Measurements from ENCODE around the gene ZNF691.
"Not testable (repeated sequence)": the region's sequence is repeated elsewhere in the genome, so short reads cannot be mapped to it uniquely, and the experiment has no call there.

Gene ZNF691, protein sequence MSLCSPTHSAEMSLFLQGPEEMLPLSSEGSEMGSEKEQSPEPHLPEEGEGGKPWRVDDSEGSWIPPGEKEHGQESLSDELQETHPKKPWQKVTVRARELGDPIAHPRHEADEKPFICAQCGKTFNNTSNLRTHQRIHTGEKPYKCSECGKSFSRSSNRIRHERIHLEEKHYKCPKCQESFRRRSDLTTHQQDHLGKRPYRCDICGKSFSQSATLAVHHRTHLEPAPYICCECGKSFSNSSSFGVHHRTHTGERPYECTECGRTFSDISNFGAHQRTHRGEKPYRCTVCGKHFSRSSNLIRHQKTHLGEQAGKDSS

DNA sequence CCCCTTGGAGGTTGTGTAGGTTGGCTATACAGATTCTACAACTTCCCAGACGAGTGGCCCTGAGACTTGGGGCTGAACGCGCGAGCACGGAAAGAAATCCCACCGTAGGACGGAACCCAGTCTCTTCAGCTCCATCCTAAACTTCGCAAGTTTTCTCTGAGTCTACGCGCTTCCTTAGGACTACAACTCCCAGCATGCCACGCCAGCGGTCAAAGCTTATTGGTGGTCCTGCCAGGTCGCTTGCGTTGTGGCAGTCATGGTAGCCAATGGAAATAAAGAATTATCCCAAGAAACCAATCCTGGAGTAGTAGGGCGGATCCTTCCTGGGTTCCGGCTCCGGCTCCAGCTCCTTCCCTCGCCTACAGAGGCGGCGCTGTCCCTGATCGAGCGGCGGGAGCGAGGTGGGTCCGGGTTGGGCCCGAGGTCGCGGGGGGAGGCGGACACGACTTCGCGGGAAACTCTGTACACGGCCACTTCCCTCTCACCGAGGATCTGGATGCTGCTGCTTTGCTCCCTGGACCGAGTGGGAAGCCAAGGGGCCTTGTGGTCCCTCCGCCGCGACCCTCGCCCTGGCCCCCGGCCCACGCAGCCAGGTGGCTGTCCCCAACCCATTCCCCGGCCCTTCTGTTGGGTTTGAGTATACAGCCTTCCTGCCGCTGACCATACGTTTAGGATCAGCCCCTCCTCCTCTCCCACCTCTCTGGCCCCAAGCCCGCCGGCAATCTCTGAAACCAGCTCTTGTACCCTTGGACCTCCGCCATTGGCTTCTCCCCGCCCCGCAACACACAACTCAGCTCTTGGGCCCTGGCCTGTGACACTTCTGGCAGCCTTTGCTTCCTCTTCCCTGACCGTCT, at the start of gene ZNF691:
Gene ZNF691, plus strand, starts transcription at position 357 of the 854 bp plus-strand sequence. CDS start 3,046 bp downstream, outside the sequence.
- DNase-seq (ENCODE audit: low spot score), result peak; percentile 98

DNA sequence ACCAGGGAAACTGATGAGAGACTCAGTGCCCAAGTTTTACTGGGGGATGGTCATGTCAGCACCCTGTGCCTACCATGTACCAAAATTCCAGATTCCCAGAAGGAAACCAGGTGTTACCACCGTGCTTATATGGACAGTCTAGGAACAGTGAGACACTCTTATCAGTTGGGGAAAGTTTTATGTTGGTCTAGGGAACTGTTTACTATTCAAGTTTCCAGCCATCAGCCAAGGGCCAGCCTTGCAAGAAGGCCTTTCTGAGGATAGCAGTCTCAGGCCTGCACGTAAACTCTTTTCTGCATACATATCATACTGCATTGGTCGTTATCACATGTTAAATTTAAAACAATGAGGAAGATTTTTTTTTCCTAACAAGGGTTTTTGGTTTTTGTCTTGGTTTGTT, 49.0 kb upstream of the ZNF691 start:
- no peak for DNase-seq (ENCODE audit: low spot score)

DNA sequence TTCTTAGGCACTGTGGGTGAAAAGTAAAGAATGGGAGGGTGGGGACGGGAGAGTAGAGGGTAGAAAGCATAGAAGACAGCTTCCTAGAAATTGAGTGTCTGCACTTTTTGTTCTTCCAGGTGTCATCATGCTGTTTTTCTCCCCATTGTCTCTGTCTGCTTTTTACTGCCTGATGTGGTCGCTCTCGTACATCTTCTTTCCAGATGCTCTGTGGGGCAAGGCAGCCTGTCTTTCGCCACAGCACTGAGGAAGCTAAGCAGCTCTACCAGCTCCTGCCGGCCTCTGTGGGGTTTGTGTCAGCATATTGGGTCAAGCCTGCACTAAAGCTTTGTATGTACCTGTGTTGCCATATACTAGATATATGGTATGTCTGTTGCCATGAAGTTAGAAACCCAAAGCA, 48.4 kb upstream of the ZNF691 start:
- no peak for DNase-seq (ENCODE audit: low spot score)

DNA sequence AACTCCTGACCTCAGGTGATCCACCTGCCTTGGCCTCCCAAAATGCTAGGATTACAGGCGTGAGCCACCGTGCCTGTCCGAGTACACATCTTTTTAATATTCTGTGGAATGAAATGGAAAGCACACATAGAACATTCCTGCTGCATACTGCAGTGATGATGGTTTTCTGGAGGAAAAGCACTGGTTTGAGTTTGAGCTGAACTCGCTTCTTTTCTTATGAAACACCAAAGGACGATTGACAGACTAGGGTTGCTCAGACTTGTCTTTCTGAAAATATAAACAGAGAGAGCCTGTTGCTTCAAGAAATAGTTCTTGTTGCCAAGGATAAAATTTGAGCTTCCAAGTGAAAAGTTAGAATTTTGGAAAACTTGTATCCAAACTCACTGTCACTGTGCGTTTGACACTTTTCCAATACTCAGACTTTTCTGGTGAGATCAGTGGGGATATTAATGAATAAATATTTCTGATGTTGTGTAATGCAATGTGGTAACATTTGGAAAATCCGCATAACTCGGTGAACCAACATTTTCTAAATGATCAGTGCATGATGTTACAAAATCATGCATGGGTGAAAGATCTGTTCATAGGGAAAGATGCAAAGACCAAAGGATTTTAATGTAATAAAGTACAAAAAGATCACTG, 44.5 kb upstream of the ZNF691 start:
- DNase-seq (ENCODE audit: low spot score), result no peak

DNA sequence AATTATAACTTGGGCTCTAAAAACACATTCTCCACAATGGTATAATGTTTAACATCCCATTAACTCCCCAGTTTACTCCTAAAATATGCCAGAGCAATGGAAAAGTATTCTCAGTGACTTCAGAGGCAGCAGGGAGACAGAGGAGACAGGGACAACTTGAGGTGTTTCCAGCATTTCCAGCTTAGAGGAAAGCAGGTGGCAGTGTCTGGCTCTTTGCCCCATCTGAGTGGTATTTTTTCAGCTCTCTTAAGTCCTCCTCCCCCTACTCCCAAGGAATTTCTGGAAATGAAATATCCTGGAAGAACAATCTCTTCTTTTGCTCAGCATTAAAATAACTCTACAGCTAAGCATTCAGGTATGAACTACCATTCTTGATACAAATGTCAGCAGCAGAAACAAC, 40.2 kb upstream of the ZNF691 start:
- DNase-seq (ENCODE audit: low spot score), result no peak

DNA sequence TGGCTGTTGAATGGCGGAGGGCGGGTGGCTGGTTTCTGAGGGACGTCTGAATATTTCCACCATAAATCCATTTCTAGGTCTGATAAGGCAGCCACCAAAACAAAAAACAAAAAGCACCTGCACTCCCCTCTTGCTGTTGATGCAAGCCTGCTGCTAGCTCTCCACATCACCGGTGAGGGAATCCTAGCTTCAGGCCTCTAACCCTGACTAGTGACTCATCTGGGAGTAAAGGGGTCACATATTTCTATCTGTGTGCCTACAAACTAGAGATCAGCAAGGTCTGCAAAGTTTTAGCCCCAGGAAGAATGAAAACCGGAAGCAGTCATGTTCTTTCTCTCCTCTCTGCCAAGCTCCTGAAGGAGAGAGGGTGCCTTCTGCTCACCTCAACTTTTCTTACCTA, 39.8 kb upstream of the ZNF691 start:
- DNase-seq (ENCODE audit: low spot score), result no peak

DNA sequence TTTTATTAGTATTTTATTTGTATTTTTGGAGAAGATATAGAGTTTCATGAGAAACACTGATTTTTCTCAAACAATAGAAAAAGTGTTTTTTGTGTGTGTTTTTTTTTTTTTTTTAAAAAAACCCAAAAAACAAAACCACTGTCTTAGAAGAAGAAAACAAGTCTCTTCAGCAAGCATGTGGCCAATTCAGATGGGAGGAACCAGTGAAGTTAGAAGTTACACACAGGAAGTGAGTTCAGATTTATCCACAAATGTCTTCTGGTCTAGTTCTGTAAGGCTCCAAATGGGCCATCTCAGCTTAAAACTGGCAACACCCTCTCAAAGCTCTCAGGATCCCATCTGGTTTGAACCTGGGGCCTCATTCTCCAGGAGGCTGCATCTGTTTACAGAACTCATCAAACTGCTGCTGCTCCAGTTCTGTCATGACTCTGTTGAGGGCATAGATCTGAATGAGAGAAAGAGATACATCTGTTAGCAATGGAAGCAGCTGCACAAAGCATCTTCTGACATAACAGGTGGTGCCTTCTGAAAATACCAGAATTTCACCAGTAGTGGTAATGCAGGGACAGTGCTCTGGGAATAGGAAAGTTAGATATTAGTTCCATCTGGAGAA, 39.3 kb upstream of the ZNF691 start:
- DNase-seq (ENCODE audit: low spot score), result no peak

GRCh38 chr1:42814815-42815214, 31.6 kb upstream of the ZNF691 start:
- DNase-seq (ENCODE audit: low spot score), result not testable (repeated sequence)

DNA sequence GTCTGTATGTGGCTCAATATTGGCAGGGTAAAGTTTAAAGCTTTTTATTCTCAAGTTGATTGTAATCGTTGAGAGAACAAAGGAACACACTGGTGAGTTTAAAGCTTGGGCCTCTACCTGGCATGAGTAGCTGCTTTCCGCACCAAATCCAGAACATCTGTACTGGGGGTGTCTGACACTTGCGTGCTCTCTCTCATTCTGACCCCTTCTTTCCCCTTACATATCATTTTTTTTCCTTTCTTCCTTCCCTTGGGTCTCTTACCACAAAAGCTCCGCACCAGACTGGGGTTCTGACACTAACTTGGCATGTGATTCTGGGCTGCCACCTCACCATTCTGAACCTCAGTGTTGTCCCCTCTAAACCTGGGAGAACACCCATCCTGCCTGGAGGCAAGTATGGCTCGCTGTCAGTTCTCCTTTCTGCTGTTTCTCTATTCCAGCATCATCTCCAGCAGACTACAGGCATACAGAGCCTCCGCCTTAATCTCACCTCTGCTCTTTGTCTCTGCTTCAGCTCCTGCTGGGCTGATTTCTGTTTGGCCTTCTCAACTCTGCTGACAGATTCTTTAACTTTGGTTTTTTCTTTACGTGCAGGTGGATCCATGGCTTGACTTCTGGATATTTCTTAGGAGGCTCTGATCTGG, 30.4 kb upstream of the ZNF691 start:
- no peak for DNase-seq (ENCODE audit: low spot score)

DNA sequence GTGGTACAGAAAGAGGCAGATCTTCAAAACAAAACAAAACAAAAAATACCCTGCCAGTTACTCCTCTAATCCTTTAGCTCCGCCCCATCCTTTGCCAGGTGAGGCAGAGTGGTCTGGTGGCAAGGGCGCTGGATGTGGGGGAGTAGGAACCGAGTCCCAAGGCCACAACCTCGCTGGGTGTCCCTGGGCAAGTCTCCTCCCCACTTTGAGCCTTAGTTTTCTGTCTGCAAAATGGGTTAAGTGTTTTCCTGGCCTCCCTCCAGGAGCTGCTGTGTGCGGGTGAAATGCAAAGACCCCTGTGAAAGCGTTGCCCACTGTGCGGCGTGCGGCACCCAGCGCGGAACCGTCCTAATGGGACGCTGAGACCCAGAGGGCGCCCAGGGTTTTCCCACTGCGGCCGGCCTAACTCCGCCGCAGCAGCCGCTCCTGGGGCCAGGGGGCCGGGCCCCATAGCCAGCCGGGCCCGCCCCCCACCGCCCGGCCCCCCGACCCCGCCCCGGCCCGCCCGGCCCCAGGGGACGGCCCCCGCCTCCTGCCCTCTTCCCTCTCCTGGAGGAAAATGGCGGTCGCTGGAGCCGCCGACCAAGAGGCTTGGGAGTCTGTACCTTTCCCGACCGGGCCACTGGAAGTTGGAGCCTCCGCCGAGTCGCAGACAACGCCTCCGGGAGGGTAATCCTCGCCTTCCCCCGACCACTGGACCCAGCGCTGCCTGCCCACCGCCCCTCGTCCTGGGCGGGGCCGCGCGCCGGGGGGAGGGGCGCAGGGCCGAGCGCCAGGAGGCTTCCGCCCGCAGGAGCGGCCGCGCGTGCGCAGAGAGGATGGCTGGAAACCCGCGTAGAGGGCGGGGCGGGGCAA, 29.6 kb upstream of the ZNF691 start, which contains the start of the genes ERMAP and SVBP:
Gene ERMAP, plus strand, starts transcription at position 538 of the 855 bp plus-strand sequence. CDS start 13,327 bp downstream, outside the sequence.
Gene SVBP, minus strand, starts transcription at position 813 of the 855 bp plus-strand sequence. CDS start 853 bp downstream, outside the sequence.
- peak; percentile 99 for DNase-seq (ENCODE audit: low spot score)

DNA sequence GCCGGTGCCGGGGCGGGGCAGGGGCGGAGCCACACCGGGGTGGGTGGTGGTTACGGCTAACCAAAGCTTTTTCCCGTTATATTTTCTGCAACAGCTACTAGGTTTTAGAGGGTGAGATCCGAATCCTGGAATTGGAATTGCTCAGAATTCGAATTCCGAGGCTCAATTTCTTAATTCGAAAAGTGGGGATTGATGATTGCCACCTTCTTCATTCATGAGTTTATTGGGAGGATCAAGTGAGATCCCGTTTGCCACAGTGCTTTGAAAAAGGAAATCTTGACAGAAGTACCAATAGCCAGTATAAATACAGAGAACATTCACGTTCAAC, 29.0 kb upstream of the ZNF691 start:
- DNase-seq (ENCODE audit: low spot score), result no peak

DNA sequence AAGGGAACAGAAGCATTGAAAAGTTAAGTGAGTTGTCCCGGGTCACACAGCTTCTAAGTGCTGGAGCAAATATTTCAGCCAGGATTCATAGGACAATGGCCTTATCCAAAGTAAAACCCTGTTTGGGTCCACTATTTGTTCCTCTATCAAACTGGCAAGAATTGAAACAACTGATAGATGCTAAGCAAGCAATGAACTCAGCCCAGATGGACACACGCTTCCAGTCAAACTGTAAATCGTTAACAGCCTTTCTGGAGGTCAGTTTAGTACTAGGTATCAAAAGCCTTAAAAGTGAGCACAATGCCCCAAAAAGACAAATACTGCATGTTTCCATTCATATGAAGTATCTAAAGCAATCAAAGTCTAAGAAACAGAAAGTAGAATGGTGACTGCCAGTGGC, 28.4 kb upstream of the ZNF691 start:
- DNase-seq (ENCODE audit: low spot score), result no peak

DNA sequence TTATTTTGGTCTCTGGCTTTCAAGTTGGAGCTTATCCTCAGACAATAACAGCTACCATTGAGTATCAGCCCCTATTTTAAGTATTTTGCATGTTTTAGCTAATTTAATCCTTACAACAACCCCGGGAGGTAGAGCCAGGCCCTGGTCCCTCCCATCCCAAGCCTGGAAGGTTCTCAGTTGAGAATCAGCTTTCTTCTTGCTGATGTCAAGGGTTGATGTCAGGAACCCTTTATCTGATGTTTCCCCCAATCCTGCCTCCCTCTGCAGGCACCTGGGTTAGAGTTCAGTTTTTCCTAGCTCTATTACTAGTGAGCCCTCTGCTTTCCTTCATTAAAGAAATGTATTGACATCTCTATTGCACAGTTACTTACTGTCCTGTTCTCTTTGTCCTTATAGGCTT, 25.6 kb upstream of the ZNF691 start:
- no peak for DNase-seq (ENCODE audit: low spot score)

DNA sequence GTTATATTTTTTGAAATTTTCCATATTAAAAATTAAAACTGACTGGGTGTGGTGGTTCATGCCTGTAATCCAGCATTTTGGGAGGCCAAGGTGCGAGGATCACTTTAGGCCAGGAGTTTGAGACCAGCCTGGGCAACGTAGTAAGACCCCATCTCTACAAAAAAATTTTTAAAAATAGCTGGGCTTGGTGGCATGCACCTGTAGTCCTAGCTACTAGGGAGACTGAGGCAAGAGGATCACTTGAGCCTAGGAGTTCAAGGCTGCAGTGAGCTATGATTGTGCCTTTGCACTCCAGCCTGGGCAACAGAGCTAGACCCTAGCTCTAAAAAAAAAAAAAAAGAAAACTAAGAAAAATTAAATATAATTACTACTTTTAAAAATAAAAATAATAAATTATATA, 24.7 kb upstream of the ZNF691 start:
- no peak for DNase-seq (ENCODE audit: low spot score)

- peak; percentile 30 for DNase-seq (ENCODE audit: low spot score)
Observed at GRCh38 chr1:42822800-42823392, 23.5 kb upstream of the ZNF691 start.

GRCh38 chr1:42824481-42825035, 21.9 kb upstream of the ZNF691 start:
- DNase-seq (ENCODE audit: low spot score), result no peak

GRCh38 chr1:42825036-42825851, 21.2 kb upstream of the ZNF691 start:
- no peak for DNase-seq (ENCODE audit: low spot score)

DNA sequence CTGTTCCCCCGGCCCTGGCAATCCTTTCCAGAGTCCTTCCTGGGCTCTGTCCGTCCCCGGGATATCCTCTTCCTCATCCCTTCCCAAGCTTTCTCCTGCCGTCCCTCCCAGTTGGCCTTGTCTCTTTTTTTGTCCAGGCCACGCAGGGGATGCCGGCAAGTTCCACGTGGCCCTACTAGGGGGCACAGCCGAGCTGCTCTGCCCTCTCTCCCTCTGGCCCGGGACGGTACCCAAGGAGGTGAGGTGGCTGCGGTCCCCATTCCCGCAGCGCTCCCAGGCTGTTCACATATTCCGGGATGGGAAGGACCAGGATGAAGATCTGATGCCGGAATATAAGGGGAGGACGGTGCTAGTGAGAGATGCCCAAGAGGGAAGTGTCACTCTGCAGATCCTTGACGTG, 15.8 kb upstream of the ZNF691 start:
- DNase-seq (ENCODE audit: low spot score), result no peak

DNA sequence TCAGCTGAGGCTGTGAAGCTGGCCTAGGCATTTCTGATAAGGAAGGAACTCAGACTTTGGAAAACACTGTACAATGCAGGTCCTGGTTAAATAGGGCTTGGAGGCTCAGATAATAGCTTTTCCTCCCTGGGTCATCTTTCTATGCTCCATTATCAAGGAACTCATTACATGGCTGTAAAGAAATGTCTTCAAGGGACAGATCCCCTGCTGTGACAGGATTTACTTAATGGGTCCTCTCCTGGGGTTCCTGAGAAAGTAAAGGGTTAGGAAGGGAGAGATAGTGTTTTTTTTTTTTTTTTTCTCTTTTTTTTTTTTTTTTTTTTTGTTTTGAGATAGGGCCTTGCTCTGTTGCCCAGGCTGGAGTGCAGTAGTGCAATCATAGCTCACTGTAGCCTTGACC, 15.1 kb upstream of the ZNF691 start:
- no peak for DNase-seq (ENCODE audit: low spot score)
